ENCODE results near the gene PSKH1.

PSKH1 gene

DNA sequence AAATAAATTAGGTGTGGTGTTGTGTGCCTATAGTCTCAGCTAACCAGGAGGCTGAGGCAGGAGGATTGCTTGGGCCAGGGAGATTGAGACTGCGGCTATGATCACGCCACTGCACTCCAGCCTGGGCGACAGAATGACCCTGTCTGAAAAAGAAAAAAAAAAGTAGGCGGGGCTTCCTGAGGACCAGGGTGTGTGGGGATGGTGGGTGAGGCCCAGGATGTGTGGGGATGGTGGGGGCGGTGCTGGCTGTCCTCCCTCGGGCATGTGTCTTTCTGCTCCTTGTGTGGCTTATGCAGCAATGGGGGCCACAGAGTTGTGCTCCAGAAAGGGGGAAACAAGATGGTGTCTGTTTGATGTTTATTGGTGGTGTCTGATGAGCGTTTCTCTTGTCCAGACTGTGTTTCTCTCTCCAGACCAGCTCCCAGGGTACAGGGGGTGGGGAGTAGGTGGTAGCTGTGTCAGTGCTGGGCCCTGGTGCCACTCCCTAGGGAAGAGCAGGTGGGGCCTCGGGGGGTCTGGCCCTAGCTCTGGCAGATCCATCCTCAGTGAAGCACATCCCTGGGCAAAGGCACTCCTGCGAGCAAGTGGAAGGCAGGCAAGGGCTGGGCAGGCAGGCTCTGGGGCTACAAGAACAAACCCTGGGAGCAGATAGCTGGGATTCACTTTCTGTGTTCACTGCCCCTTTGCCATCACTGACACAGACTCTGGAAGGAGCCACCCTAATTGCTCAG is 48.6 kb downstream of the PSKH1 start:
- DNase-seq (ENCODE audit: low read depth), result no peak

DNA sequence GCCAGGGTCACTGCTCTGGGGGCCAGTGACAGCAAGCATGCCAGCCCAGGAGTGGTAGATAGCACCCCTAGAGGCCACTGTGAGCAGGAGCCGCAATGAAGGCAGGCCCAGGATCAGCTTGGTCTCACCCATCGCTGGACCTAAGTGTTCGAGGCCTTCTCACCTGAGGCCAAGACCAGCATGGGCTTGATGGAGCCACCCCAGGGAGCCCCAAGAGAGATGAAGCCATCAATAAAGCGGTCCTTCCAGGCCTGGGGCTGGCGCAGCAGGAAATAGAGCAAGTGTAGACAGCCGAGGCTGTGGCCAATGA is 49.1 kb downstream of the PSKH1 start:
- no peak for DNase-seq (ENCODE audit: low read depth)

GRCh38 chr16:67942510-67943255 is 49.6 kb downstream of the PSKH1 start:
- DNase-seq (ENCODE audit: low read depth), result no peak

DNA sequence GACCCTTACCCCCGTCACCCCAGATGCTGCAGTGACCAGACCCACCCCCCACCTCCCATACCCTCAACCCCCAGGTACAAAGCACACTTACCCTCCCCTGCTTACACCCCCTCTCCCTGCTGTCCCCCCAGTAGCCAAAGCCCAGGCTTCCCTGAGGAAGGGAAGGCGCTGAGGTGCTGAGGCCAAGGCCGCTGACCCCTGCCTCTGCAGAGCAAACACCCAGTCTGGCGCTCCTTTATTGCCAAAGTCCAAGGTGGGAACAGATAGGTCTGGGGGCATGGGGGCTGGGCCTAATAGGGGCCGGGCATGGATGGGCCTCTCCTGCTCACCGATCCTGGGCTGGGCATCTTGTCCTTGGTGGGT is 50.2 kb downstream of the PSKH1 start:
- no peak for DNase-seq (ENCODE audit: low read depth)

GRCh38 chr16:67943619-67944504 is 50.8 kb downstream of the PSKH1 start, which contains the start of gene LCAT:
TSS of gene LCAT (minus strand) at chr16:67944120. CDS start at chr16:67944101, 19 bp downstream.
- no peak for DNase-seq (ENCODE audit: low read depth)

- DNase-seq (ENCODE audit: low read depth), result no peak
These were observed 51.8 kb downstream of the PSKH1 start for GRCh38 chr16:67944690-67945391.

DNA sequence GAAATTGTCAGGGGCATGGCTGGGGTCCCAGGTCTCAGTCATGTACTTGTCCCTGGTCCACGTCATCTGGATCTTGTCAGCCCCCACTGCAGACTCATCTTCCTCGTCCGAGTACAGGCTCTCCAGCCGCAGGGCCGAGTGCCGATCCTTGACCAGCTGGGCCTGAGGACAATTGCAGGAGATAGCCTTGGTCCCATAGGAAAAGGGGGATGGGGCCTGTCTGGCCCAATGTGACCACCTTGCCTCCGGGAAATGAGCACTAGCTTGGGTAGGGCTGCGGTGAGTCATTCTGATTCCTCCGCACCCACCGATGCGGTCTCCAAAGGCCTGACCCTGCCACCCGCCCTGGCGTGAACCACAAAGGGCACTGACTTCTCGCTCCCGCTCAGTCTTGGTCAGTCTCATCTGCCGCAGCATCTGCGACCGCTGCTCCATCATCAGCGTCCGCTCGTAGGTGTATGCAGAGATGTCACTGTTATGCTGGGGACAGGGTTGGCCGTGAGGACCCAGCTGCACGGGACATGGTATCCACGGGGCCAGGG is 52.4 kb downstream of the PSKH1 start:
- DNase-seq (ENCODE audit: low read depth), result no peak

GRCh38 chr16:67946128-67946569 is 53.1 kb downstream of the PSKH1 start:
- DNase-seq (ENCODE audit: low read depth), result no peak

- no peak for DNase-seq (ENCODE audit: low read depth)
These were observed 54.0 kb downstream of the PSKH1 start for GRCh38 chr16:67946966-67947558.

- DNase-seq (ENCODE audit: low read depth), result no peak
These were observed 55.0 kb downstream of the PSKH1 start for GRCh38 chr16:67948015-67948414.

DNA sequence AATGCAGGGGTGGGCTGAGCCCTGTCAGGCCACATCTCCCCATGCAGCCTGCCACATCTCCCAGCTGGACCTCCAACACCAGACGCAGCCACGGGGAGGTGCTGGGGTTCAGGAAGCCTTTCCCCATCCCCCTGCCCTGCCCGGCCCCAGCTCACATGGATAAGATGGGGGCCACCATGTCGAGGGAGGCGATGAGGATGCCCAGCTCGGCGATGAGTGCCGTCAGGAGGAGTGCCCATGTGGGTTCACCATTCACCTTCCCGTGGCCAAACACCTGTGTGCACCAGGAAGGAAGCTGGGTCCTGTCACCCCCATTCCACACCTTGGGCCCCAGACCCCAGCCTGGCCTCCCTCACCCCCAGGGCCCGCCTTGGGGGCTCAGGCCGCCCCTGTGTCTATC is 56.6 kb downstream of the PSKH1 start:
- DNase-seq (ENCODE audit: low read depth), result no peak

DNA sequence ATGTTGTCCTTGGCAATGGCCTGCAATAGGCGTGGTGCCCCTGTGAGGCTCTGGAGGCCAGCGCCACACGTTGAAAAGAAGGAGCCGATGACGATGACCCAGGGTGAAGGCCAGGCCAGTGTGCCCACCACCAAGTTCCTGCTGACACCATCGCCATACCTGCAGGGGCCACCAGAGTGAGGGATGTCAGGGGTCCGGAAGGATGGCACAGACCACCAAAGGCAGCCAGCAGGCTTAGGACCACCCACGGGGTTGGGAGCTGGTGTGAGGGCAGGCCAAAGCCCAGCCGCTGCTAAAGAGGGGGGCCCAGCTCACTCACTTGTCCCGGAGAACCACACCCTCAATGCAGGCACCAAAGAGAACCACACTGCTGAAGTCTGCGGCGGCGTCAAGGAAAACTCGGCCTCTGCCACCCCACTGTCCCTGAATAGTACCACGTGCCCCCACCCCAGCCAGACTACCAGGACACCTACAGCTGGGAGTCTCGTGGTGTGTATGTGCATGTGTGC is 57.3 kb downstream of the PSKH1 start:
- no peak for DNase-seq (ENCODE audit: low read depth)

DNA sequence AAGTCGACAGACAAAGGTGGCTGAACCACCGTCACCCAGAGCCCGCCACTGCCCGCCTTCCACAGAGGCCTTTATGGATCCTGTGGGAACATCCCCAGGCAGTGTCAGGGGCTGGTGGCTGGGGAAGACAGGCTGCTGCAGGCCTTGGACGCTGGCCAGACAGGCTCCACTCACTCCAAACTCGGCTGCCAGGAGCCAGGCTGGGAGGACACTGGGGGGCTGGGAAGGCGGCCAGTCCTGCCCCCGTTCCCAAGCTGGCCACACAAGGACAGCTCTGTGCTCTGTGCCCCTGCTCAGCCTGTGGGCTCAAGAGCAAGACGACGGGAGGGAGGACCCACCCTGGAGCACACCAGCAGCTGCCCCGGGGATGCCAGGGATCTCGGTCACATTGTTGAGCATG is 58.4 kb downstream of the PSKH1 start:
- DNase-seq (ENCODE audit: low read depth), result no peak

GRCh38 chr16:67953641-67954375 is 60.8 kb downstream of the PSKH1 start:
- DNase-seq (ENCODE audit: low read depth), result no peak

DNA sequence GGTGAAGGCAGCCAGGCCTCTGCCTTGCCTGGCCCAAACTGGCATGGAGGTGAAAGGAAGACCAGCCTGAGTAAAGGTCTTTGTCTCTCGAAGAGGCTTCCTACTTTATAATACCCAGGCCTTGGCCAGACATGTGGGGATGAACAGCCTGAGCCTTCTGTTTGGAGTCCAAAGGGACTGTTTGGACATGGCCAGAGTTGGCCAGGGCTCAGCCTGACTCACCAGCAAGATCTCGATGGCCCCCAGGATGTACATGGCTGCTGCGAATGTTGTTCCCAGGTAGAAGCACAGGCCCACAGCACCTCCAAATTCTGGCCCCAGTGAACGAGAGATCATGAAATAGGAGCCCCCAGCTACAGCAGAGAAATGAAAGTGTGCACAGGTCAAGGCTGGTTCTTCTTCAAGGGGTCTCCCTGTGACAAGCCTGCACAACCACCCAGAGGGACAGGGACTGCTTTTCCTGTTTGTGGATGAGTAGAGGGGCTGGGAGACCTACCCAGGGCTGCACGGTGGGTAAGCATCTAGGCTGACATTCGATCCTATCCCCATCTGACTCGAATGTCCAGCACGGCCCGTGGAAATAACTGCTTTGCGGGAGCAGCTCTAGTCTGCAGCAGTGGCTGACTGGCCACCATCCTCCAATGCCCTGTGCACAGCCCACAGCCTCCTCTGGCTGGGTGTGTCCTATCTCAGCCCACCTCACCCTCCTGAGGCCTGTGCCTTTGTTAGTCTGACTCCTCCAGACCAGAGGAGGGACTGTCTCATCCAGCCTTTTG is 61.6 kb downstream of the PSKH1 start:
- DNase-seq (ENCODE audit: low read depth), result no peak

DNA sequence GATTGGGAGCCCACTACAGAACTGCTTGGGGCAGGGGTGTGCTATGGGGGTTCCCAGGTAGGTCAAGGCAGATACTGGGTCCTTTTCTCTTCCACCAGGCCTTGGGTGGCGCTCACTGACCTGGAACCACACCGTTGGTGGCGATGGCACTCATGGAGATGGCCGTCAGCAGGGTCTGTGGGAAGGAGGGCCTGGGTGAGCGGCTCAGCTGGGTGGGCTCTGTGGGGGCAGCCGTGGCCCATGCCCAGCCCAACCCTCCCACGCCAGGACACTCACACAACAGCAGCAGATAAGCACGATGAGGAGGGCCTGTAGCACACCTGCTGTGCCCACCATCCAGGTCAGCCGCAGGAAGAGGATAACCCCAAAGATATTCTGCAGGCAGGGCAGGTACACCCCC is 64.6 kb downstream of the PSKH1 start:
- DNase-seq (ENCODE audit: low read depth), result no peak

DNA sequence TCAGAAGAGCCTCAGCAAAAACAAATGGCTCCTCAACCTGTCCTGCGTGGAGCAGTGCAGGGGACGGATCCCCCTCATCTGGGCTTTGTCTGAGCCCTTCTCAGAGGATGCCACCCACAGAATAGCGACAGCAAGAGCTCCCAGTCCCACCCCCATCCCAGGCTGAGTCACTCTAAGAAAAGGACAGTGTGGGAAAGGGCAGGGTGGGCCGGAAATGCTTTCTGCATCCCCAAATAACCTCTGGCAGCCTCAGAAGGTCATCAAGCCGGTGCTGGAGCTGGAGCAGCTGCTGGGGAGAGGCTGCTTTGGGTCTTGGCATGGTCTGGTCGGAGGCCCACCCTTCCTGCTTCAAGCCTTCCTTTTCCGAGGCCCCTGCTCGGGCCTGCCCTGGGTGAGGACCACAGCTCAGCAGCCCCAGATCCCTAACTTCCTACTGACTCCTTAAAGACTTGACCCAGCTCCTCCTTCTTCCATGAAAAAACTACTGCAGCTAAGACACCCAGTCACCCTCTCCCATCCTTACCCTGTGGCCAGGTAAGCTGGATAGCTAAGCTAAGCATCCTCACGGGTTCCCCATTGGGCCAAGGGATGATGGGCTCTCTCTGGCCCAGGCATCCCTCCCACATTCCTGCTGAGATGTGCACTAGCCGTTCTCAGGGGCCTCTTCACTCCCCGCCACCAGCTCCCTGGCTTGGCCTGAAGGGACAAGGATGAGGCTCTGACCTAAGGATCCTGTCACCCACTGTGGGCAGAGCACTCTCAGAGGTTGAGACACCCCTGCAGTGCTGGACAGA is 66.7 kb downstream of the PSKH1 start:
- no peak for DNase-seq (ENCODE audit: low read depth)

GRCh38 chr16:67961551-67961957 is 68.5 kb downstream of the PSKH1 start:
- no peak for DNase-seq (ENCODE audit: low read depth)

DNA sequence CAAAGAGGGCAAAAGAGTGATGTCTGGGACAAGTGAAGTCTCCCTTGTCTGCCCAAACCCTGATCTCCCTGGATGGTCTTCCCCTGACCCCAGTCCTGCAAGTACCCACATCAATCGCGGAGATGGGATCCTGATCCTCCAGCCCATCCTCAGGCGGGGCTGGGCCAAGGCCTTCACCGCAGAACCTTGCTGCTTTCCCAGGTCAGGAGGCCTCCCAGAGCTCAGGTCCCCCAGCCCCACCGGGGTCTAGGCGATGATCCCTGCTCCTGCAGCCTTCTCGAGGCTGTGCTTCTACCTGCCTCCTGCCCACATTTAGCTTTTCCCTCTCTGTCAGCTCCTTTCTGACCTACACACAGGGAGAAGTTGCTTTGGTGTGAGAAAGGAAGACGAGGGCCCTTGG is 69.1 kb downstream of the PSKH1 start:
- DNase-seq (ENCODE audit: low read depth), result no peak
